H9 (cell line): ENCODE results near the gene THPO. TPM values are rescaled to one million over a fixed set of nuclear protein-coding genes. Genes with fewer than 3 reads are reported as not detected.
A peak's percentile ranks its signal among the peaks of the same experiment; 100 is the strongest.

Experiments used
- DNase-seq: peaks from one replicate; pipeline ENCODE4 v3.0.0-alpha.2; 2017
- H2AFZ ChIP-seq: one replicate; pipeline ENCODE4 v1.6.1; 2013; ENCODE audit warnings: mild to moderate bottlenecking, low read length, control low read depth, moderate library complexity
- H2AK5ac ChIP-seq: 2 replicates; pipeline ENCODE4 v1.6.1; 2013; ENCODE audit warnings: low read length, control low read depth, mixed read lengths; ENCODE audit not compliant: insufficient read length
- H2BK120ac ChIP-seq: one replicate; pipeline ENCODE4 v1.6.1; 2013; ENCODE audit warnings: low read depth, mild to moderate bottlenecking, low read length, control low read depth, inconsistent platforms; ENCODE audit not compliant: poor library complexity, severe bottlenecking
- H2BK12ac ChIP-seq: 2 replicates; pipeline ENCODE4 v1.6.1; 2013; ENCODE audit warnings: low read length, control low read depth, mixed read lengths, low read depth; ENCODE audit not compliant: insufficient read length
- H2BK15ac ChIP-seq: 2 replicates; pipeline ENCODE4 v1.6.1; 2013; ENCODE audit warnings: low read depth, low read length, control low read depth
- H2BK20ac ChIP-seq: one replicate; pipeline ENCODE4 v1.6.1; 2013; ENCODE audit warnings: low read depth, mild to moderate bottlenecking, low read length, control low read depth, inconsistent platforms; ENCODE audit not compliant: poor library complexity, severe bottlenecking
- H2BK5ac ChIP-seq: 2 replicates; pipeline ENCODE4 v1.6.1; 2013; ENCODE audit warnings: low read length, control low read depth, mixed read lengths; ENCODE audit not compliant: insufficient read length
- H3K14ac ChIP-seq: 2 replicates; pipeline ENCODE4 v1.6.1; 2013; ENCODE audit warnings: low read length, control low read depth; ENCODE audit not compliant: insufficient read depth
- H3K18ac ChIP-seq: 2 replicates; pipeline ENCODE4 v1.6.1; 2013; ENCODE audit warnings: low read depth, mild to moderate bottlenecking, mixed read lengths, low read length, control low read depth; ENCODE audit not compliant: insufficient read length
- H3K23ac ChIP-seq: 2 replicates; pipeline ENCODE4 v1.6.1; 2013; ENCODE audit warnings: low read length, control low read depth, mixed read lengths, low read depth; ENCODE audit not compliant: insufficient read length
- H3K23me2 ChIP-seq: 2 replicates; pipeline ENCODE4 v1.6.1; 2013; ENCODE audit warnings: low read depth, mild to moderate bottlenecking, mixed read lengths, low read length, control low read depth; ENCODE audit not compliant: insufficient read length, poor library complexity, severe bottlenecking
- H3K27ac ChIP-seq: 2 replicates; pipeline ENCODE4 v1.5.1; 2013; ENCODE audit warnings: low read length, control low read depth, mixed read lengths, low read depth; ENCODE audit not compliant: insufficient read length
- H3K27me3 ChIP-seq: 2 replicates; pipeline ENCODE4 v1.6.1; 2013; ENCODE audit warnings: low read length, control low read depth, inconsistent platforms; ENCODE audit not compliant: insufficient read depth
- H3K4ac ChIP-seq: 2 replicates; pipeline ENCODE4 v1.6.1; 2013; ENCODE audit warnings: low read depth, mild to moderate bottlenecking, control low read depth, inconsistent platforms, low read length, moderate library complexity
- H3K4me1 ChIP-seq: 2 replicates; pipeline ENCODE4 v1.6.1; 2013; ENCODE audit warnings: low read length, control low read depth, inconsistent platforms; ENCODE audit not compliant: insufficient read depth
- H3K4me2 ChIP-seq: 2 replicates; pipeline ENCODE4 v1.6.1; 2013; ENCODE audit warnings: low read length, control low read depth, mixed read lengths; ENCODE audit not compliant: insufficient read length, insufficient read depth
- H3K56ac ChIP-seq: 2 replicates; pipeline ENCODE4 v1.6.1; 2013; ENCODE audit warnings: low read depth, mild to moderate bottlenecking, mixed read lengths, low read length, control low read depth; ENCODE audit not compliant: insufficient read length
- H3K79me1 ChIP-seq: 2 replicates; pipeline ENCODE4 v1.6.1; 2013; ENCODE audit warnings: low read depth, mild to moderate bottlenecking, moderate library complexity, low read length, control low read depth, inconsistent platforms; ENCODE audit not compliant: insufficient read depth, poor library complexity, severe bottlenecking
- H3K79me2 ChIP-seq: 2 replicates; pipeline ENCODE4 v1.6.1; 2013; ENCODE audit warnings: low read length, control low read depth, inconsistent platforms; ENCODE audit not compliant: insufficient read depth
- H3K9ac ChIP-seq: 2 replicates; pipeline ENCODE4 v1.6.1; 2013; ENCODE audit warnings: low read length, control low read depth, mixed read lengths; ENCODE audit not compliant: insufficient read length; ENCODE audit errors: extremely low read depth
- H3K9me3 ChIP-seq: one replicate; pipeline ENCODE4 v1.6.1; 2013; ENCODE audit warnings: low read depth, low read length, inconsistent platforms; ENCODE audit not compliant: control insufficient read depth
- H3T11ph ChIP-seq: one replicate; pipeline ENCODE4 v1.6.1; 2013; ENCODE audit warnings: mild to moderate bottlenecking, low read length, control low read depth, inconsistent platforms
- H4K20me1 ChIP-seq: one replicate; pipeline ENCODE4 v1.6.1; 2013; ENCODE audit not compliant: control insufficient read depth, insufficient read length, insufficient read depth
- H4K5ac ChIP-seq: 2 replicates; pipeline ENCODE4 v1.6.1; 2013; ENCODE audit warnings: low read depth, mild to moderate bottlenecking, mixed read lengths, low read length, control low read depth; ENCODE audit not compliant: insufficient read length
- H4K8ac ChIP-seq: replicated peaks from 2 replicates; pipeline ENCODE4 v1.6.1; 2013; ENCODE audit warnings: low read length, control low read depth, mixed read lengths, low read depth; ENCODE audit not compliant: insufficient read length
- H4K91ac ChIP-seq: 2 replicates; pipeline ENCODE4 v1.6.1; 2013; ENCODE audit warnings: low read depth, mild to moderate bottlenecking, moderate library complexity, mixed read lengths, low read length, control low read depth; ENCODE audit not compliant: insufficient read length
- H3K27ac Mint-ChIP-seq, 3 experiments: 2 replicates in 2 of 3; 3 replicates in 1 of 3; pipeline ENCODE4 v1.8.0; 2020 to 2021; ENCODE audit warnings: mixed read lengths in 3 of 3, mild to moderate bottlenecking in 1 of 3, moderate library complexity in 1 of 3
- H3K27me3 Mint-ChIP-seq: 2 replicates; pipeline ENCODE4 v1.8.0; 2021; ENCODE audit warnings: low read depth, mild to moderate bottlenecking, moderate library complexity, mixed read lengths
- H3K36me3 Mint-ChIP-seq, 3 experiments: 2 replicates in 2 of 3; 3 replicates in 1 of 3; pipeline ENCODE4 v1.8.0; 2020 to 2021; ENCODE audit warnings: low read depth in 3 of 3, mixed read lengths in 3 of 3; ENCODE audit not compliant: insufficient read depth in 1 of 3
- H3K4me1 Mint-ChIP-seq, 2 experiments: 2 replicates each; pipeline ENCODE4 v1.8.0; 2020; ENCODE audit warnings: mixed read lengths in 2 of 2
- H3K4me3 Mint-ChIP-seq, 2 experiments: 2 replicates in 1 of 2; 3 replicates in 1 of 2; pipeline ENCODE4 v1.8.0; 2020 to 2021; ENCODE audit warnings: mild to moderate bottlenecking in 2 of 2, mixed read lengths in 2 of 2, moderate library complexity in 1 of 2
- H3K9me3 Mint-ChIP-seq, 2 experiments: 2 replicates in 1 of 2; 3 replicates in 1 of 2; pipeline ENCODE4 v1.8.0; 2020; ENCODE audit warnings: mild to moderate bottlenecking in 2 of 2, mixed read lengths in 2 of 2, moderate library complexity in 1 of 2
- WGBS: extraction: QIAGEN DNeasy Blood & Tissue Kit; methylation state at CpG from one replicate; pipeline ENCODE4 v1.1.7; 2013; ENCODE audit warnings: missing lambda C conversion rate, low lambda C conversion rate, mixed read lengths; ENCODE audit not compliant: insufficient read length; ENCODE audit errors: extremely low coverage; 5-methylcytosine and 5-hydroxymethylcytosine counted together
- total RNA-seq: library from RNA; stranded (reverse); gene quantifications from 2 replicates; pipeline ENCODE4 v1.2.1, GENCODE V29; 2021
- TF ChIP-seq, protein P1 (sequence below): fragments of 200-600 bp; sonication (generic); conservative IDR thresholded peaks from 3 replicates; pipeline ENCODE4 v1.8.0; 2021; ENCODE audit warnings: antibody characterized with exemption, mild to moderate bottlenecking

Gene THPO
- total RNA-seq, 1 experiment from 2014 or later, result 0.85 TPM

DNA sequence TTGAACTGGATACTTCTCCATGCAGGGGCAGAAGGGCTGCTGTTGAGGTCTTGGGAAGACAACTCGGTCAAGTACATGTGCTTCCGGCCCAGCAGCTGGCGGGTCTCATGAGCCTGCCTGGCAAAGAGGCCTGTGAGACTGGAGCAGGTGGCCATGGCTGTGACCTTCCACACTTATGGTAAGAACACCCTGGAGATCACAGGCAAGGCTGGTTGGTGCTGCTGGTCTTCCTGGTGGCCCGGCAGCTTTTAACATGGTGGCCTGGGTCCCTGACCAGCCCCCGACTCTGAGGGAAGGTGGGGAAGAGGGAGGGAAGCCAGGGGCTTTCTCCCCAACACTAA, 17.3 kb upstream of the THPO start:
- Histone ChIP-seq H2BK12ac (no peak overlapping the region), H3K23me2 (peaks cover 2% of the 10 kb centered on the region), H3K23ac (no peak overlapping the region), H4K20me1 (no peaks in the 10 kb centered on the region), H3K18ac (no peak overlapping the region), H3K79me1 (no peaks in the 10 kb centered on the region), H3K79me2 (no peaks in the 10 kb centered on the region), H4K5ac (no peak overlapping the region), H3K27me3 (no peaks in the 10 kb centered on the region), H4K8ac (no peak overlapping the region), H2BK5ac (no peak overlapping the region), H2AK5ac (no peak overlapping the region), H2AFZ (no peak overlapping the region), H3T11ph (no peak overlapping the region), H3K14ac (no peak overlapping the region), H3K9ac (no peak overlapping the region), H3K4ac (no peak overlapping the region), H2BK15ac (no peak overlapping the region), H2BK20ac (no peak overlapping the region), H3K56ac (no peak overlapping the region), H3K27ac (no peak overlapping the region), H3K4me2 (no peak overlapping the region), H3K9me3 (no peaks in the 10 kb centered on the region), H4K91ac (no peak overlapping the region), H3K4me1 (no peaks in the 10 kb centered on the region; the same call in 1 of the 2 replicates), H2BK120ac (no peak overlapping the region)
- no CpG with 5 or more reads among the region's 5 CpGs for WGBS
- H3K9me3 Mint-ChIP-seq, result no peaks in the 10 kb centered on the region
- H3K4me3 Mint-ChIP-seq, result no peak overlapping the region
- peak overlapping the region in 1 of 3 experiments; percentile 90; a peak in 1 of 7 replicates for H3K27ac Mint-ChIP-seq
- no peaks in the 10 kb centered on the region for H3K36me3 Mint-ChIP-seq
- peaks cover 6 to 15% of the 10 kb centered on the region in 2 experiments for H3K4me1 Mint-ChIP-seq
- H3K27me3 Mint-ChIP-seq, result peaks cover 23% of the 10 kb centered on the region
- no peak for DNase-seq
- TF ChIP-seq, protein P1, sequence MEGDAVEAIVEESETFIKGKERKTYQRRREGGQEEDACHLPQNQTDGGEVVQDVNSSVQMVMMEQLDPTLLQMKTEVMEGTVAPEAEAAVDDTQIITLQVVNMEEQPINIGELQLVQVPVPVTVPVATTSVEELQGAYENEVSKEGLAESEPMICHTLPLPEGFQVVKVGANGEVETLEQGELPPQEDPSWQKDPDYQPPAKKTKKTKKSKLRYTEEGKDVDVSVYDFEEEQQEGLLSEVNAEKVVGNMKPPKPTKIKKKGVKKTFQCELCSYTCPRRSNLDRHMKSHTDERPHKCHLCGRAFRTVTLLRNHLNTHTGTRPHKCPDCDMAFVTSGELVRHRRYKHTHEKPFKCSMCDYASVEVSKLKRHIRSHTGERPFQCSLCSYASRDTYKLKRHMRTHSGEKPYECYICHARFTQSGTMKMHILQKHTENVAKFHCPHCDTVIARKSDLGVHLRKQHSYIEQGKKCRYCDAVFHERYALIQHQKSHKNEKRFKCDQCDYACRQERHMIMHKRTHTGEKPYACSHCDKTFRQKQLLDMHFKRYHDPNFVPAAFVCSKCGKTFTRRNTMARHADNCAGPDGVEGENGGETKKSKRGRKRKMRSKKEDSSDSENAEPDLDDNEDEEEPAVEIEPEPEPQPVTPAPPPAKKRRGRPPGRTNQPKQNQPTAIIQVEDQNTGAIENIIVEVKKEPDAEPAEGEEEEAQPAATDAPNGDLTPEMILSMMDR, result no peak
